Aortic smooth muscle cell (primary cell): ENCODE measurements around the gene YPEL1. TPM values are rescaled to one million over a fixed set of nuclear protein-coding genes. Genes with fewer than 3 reads are reported as not detected.

Source experiments
- total RNA-seq: library from RNA; depleted of rRNA; stranded (reverse); fragments of >200 nt; gene quantifications from 2 replicates; pipeline ENCODE4 v1.2.3, GENCODE V29; 2014

The YPEL1 gene
- 1.3 and 1.4 TPM in 2 replicates for total RNA-seq

GRCh38 chr22:21735200-21736083, at the start of gene YPEL1:
Gene YPEL1 (minus strand): TSS chr22:21735794. CDS start chr22:21710744, 25,050 bp downstream.

Other genes with a start within 250 kb of the YPEL1 start
- 0.19 and 0.53 TPM in 2 replicates for gene RIMBP3C, start 184.3 kb downstream of the YPEL1 start, total RNA-seq
- gene UBE2L3, start 168.1 kb downstream of the YPEL1 start, total RNA-seq, result 36.6 and 40.9 TPM in 2 replicates
- 7.9 and 8.7 TPM in 2 replicates for gene YDJC, start 105.8 kb downstream of the YPEL1 start, total RNA-seq
- 0.19 TPM in 1 of 2 replicates, not detected in the other for gene CCDC116, start 103.0 kb downstream of the YPEL1 start, total RNA-seq
- 20.0 and 37.4 TPM in 2 replicates for gene SDF2L1, start 93.5 kb downstream of the YPEL1 start, total RNA-seq
- 16.9 and 23.5 TPM in 2 replicates for gene PPIL2, start 69.8 kb downstream of the YPEL1 start, total RNA-seq
- gene MAPK1, start 131.9 kb upstream of the YPEL1 start, total RNA-seq, result 59.4 and 62.8 TPM in 2 replicates
- gene PPM1F, start 217.1 kb upstream of the YPEL1 start, total RNA-seq, result 42.9 and 49.3 TPM in 2 replicates
- 14.7 and 15.6 TPM in 2 replicates for gene TOP3B, start 247.0 kb upstream of the YPEL1 start, total RNA-seq